Activated CD4-positive, alpha-beta T cell treated with anti-CD3 and anti-CD28 coated beads, Interleukin-10, Interleukin-2, amounts not matched to agents 100 ng/mL and 50 ng/mL, durations not matched to agents 16 hours and 8 hours (primary cell): Measurements from ENCODE around the gene CAMSAP2.
A peak's percentile ranks its signal among the peaks of the same experiment; 100 is the strongest.

Experiments used
- DNase-seq: peaks from one replicate; pipeline ENCODE4 v3.0.0-alpha.2; 2020

CAMSAP2 gene

GRCh38 chr1:200738327-200738948 lies at the start of gene CAMSAP2:
TSS of gene CAMSAP2 (plus strand) at chr1:200738893. CDS start at chr1:200739828, 935 bp downstream.
- DNase-seq, result peak; percentile 78

- DNase-seq, result no peak
Measured at GRCh38 chr1:200692316-200692715, 46.4 kb upstream of the CAMSAP2 start.

- no peak for DNase-seq
Measured at GRCh38 chr1:200693327-200693726, 45.4 kb upstream of the CAMSAP2 start.

GRCh38 chr1:200694738-200695137 lies 44.0 kb upstream of the CAMSAP2 start:
- no peak for DNase-seq

- no peak for DNase-seq
Measured at GRCh38 chr1:200699871-200700270, 38.8 kb upstream of the CAMSAP2 start.

GRCh38 chr1:200704986-200705500 lies 33.6 kb upstream of the CAMSAP2 start:
- DNase-seq, result no peak

GRCh38 chr1:200706111-200706814 lies 32.4 kb upstream of the CAMSAP2 start:
- no peak for DNase-seq

- no peak for DNase-seq
Measured at GRCh38 chr1:200707116-200707515, 31.6 kb upstream of the CAMSAP2 start.

- DNase-seq, result no peak
Measured at GRCh38 chr1:200708161-200708560, 30.5 kb upstream of the CAMSAP2 start.

- no peak for DNase-seq
Measured at GRCh38 chr1:200708769-200709168, 29.9 kb upstream of the CAMSAP2 start.

GRCh38 chr1:200710166-200710565 lies 28.5 kb upstream of the CAMSAP2 start:
- DNase-seq, result no peak

GRCh38 chr1:200714504-200715187 lies 24.0 kb upstream of the CAMSAP2 start:
- no peak for DNase-seq

- no peak for DNase-seq
Measured at GRCh38 chr1:200720199-200720598, 18.5 kb upstream of the CAMSAP2 start.

- DNase-seq, result no peak
Measured at GRCh38 chr1:200724064-200724463, 14.6 kb upstream of the CAMSAP2 start.

GRCh38 chr1:200727257-200727656 lies 11.4 kb upstream of the CAMSAP2 start:
- no peak for DNase-seq

- DNase-seq, result no peak
Measured at GRCh38 chr1:200729863-200730262, 8.8 kb upstream of the CAMSAP2 start.

- DNase-seq, result no peak
Measured at GRCh38 chr1:200731654-200732332, 6.9 kb upstream of the CAMSAP2 start.

- no peak for DNase-seq
Measured at GRCh38 chr1:200732438-200732837, 6.3 kb upstream of the CAMSAP2 start.

- peak; percentile 32 for DNase-seq
Measured at GRCh38 chr1:200733907-200734306, 4.8 kb upstream of the CAMSAP2 start.

- DNase-seq, result no peak
Measured at GRCh38 chr1:200737647-200738291, 924 bp upstream of the CAMSAP2 start.

GRCh38 chr1:200738949-200739651 lies 407 bp downstream of the CAMSAP2 start:
- peak; percentile 41 for DNase-seq
